ENCODE results near the gene GGTA1. TPM values are rescaled to one million over a fixed set of nuclear protein-coding genes. Genes with fewer than 3 reads are reported as not detected.
A peak's percentile ranks its signal among the peaks of the same experiment; 100 is the strongest.

The GGTA1 gene
- total RNA-seq, 1 experiment from 2014 or later, result not detected

DNA sequence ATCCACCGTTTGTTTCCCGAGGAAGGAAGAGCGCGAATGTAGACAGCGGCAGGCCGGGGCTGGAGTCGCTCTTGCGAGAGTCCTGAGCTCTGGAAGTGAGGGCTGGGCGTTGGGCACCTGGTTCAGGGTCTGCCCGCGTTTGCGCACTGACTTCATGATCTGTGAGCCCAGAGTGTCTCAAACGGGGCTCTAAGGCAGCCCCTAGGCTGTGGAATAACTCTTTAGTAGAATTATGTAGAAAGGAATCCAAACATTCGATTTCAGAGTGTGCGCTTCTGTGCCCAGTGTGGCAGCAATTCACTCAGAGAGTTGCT is 478 bp upstream of the GGTA1 start:
- DNase-seq (ENCODE audit: low spot score), result no peak

- DNase-seq (ENCODE audit: low spot score), result no peak
Observed at GRCh38 chr9:121499177-121499426, 542 bp downstream of the GGTA1 start.

DNA sequence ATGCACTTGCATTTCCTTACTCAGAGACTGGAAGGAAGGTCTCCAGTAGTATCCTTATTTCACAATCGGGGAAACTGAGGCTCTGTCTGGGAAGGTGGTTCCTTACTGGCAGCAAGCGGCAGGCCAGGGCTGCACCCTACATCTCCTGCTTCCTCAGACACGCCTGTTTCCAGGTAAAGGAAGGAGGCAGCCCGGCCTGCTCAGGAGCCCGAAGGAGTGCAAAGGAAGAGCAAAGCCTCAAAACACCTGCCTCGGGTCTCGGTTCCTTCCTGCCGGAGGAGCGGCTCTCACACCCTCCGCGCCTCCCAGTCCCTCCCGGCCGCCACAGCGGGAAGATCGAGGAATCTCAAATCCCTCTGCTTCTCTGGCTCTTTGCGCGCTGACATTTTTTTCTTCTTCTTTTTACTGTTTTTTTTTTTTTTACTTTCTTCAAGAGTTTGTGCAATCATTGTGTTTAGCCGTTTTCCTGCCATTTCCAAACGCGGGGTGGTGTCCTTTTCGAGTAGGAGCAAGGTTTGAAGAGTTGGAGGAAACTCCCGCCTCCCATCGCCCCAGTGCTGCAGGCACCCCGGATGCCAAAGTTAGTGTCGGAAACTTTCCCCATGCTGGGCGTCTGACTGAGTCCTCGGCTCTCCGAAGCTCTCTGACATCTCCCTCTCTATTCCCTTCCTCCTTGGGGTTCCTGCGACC is 1.0 kb downstream of the GGTA1 start:
- DNase-seq (ENCODE audit: low spot score), result no peak

GRCh38 chr9:121498150-121498486 is 1.5 kb downstream of the GGTA1 start:
- peak; percentile 80 for DNase-seq (ENCODE audit: low spot score)

GRCh38 chr9:121495976-121496375 is 3.7 kb downstream of the GGTA1 start:
- no peak for DNase-seq (ENCODE audit: low spot score)

- DNase-seq (ENCODE audit: low spot score), result no peak
Observed at GRCh38 chr9:121494192-121494591, 5.5 kb downstream of the GGTA1 start.

DNA sequence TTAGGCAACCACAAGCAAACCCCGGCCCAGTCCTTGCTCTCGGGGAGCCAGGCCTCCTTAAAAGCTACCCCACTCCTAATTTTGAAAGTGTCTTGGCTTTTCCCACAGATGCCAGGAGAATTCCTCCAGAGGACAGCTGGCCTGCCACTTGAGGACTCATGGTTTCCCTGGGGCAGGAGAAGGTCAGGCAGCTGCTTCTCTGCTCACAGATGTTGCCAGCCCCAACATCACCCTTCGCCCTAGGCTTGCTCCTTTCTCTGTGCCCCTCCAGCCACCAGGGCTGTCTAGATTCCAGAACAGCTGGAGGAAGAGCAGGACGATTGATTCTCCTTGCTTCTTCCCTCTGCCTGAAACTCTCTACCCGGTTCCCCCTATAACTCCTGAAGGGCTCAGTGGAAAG is 8.5 kb downstream of the GGTA1 start:
- no peak for DNase-seq (ENCODE audit: low spot score)

- no peak for DNase-seq (ENCODE audit: low spot score)
Observed at GRCh38 chr9:121489344-121489743, 10.3 kb downstream of the GGTA1 start.

GRCh38 chr9:121486043-121486442 is 13.6 kb downstream of the GGTA1 start:
- no peak for DNase-seq (ENCODE audit: low spot score)

GRCh38 chr9:121485623-121486022 is 14.0 kb downstream of the GGTA1 start:
- no peak for DNase-seq (ENCODE audit: low spot score)

DNA sequence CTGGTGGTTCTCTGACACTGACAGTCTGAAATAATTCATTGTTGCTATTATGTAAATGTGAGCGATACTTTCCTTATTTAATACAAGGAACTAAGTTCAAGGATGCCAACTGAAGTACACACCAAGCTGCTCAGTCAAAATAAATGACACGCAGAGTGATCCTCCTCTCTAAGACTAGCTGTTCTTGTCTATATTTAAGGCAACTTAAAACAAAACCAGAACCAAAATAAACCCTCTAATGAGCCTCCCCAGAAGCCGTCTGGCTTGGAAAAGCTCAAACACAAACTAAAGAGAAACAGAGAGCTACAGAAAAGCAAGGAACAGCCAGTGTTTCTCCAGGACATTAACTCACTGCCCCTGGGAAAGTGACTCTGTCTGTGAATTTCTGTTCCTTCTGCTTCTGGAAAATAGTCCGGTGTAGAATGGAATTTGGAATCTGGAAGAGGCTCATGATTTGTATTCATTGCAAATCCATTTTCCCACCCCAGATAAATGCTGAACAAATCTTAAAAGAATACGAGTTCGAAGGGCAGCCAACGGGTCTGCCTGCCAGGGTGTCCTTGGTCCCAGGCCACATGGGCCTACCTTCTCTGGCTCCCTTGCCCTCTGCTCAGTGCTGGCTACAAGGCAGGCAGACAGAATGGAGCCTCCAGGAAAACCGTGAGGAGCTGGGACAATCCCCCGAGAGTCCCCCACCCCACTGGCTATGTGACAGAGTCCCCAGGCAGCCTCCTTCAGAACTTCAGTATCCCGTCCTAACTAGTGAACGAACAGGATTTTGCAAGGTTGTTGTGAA is 14.8 kb downstream of the GGTA1 start:
- no peak for DNase-seq (ENCODE audit: low spot score)

GRCh38 chr9:121483473-121484031 is 16.1 kb downstream of the GGTA1 start:
- DNase-seq (ENCODE audit: low spot score), result no peak

DNA sequence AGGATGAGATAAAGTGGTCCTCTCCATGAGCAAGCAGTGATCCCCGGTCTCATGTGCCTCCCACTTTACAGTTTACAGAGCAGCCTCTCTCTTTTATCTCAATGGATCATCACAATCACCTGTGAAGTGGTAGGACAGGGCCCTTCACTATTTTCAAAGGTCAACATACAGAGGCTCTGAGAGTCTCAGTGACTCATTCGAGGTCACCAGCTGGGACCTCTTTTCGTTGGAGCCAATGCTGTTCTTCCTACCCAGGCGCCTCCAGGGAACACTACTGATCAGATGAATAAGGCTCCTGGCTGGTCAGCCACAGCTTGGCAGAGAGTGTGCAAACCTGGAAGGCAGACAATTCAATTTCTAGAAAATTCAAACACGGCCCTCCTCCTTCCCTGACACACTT is 16.6 kb downstream of the GGTA1 start:
- no peak for DNase-seq (ENCODE audit: low spot score)

GRCh38 chr9:121478816-121479676 is 20.6 kb downstream of the GGTA1 start:
- no peak for DNase-seq (ENCODE audit: low spot score)

DNA sequence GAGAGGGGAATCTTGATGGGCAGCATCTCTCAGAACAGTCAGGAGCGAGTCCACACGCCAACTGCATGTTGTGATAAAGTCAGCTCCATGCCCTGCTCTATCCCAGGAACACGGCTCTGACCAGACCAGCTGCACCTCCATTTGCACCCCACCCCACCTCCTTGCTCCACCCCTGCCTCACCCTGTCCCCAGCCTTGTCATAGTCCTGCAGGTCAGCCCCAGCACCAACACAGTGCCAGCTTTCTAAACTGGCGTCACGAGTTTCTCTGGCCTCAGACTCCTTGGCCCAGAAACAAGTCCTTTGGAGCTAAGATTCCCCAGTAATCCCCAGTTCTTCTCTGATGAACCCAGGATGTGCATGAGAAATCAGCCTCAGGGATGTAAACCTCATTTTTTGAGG is 23.5 kb downstream of the GGTA1 start:
- no peak for DNase-seq (ENCODE audit: low spot score)

- no peak for DNase-seq (ENCODE audit: low spot score)
Observed at GRCh38 chr9:121474231-121474947, 25.3 kb downstream of the GGTA1 start.

DNA sequence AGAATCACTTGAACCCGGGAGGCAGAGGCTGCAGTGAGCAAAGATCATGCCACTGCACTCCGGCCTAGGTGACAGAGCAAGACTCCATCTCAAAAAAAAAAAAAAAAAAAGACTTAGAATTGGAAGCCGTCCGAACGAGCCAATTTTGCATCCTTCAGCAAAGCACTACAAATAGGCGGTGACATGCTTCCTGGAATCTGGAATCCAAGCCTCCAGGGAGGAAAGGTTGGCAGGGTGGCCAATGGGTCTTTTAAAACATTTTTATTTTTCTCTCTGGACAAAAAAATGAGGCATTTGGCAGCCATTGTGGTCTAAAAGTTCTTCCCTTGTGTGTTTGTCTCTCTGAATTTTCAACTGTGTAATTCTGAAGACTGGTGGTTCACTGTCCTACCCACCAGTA is 26.4 kb downstream of the GGTA1 start:
- no peak for DNase-seq (ENCODE audit: low spot score)

GRCh38 chr9:121472446-121472845 is 27.2 kb downstream of the GGTA1 start:
- no peak for DNase-seq (ENCODE audit: low spot score)

DNA sequence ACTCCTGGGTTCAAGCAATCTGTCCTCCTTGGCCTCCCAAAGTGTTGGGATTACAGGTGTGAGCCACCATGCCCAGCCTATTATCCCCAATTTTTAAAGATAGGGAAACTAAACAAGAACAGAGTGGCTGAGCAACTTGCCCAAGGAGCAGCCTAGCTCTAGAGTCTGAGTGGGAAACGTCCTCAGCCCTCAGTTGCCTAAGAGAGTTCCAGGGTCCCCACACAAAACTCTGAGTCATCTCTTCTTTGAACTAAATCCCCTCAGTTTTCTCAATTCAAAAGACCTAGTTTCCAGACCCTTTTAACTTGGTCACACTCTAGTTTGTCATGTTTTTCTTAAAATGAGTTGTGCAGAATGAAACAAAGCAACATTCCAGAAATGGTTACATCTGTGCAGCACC is 33.5 kb downstream of the GGTA1 start:
- no peak for DNase-seq (ENCODE audit: low spot score)

DNA sequence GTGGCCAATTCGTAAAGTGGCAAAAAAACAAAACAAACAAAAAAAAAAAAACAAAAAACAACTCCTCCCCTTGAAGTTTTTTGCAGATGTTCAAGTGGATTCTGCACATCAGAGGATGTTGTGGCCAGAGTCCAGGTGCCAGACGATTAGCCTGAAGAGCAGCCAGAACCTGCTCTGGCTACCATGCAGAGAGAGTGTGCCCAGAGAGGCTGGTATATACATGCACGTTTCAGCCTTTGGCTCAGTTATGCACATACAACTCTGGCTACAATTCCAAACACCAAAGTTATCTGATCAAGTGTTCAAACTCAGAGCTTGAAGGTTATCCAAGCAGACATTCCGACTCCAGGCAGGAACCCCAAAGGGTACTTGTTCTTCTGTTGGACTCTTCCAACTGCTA is 34.7 kb downstream of the GGTA1 start:
- no peak for DNase-seq (ENCODE audit: low spot score)

GRCh38 chr9:121463026-121463807 is 36.4 kb downstream of the GGTA1 start:
- peak; percentile 22 for DNase-seq (ENCODE audit: low spot score)
